ENCODE measurements around the gene RIN3. TPM values are rescaled to one million over a fixed set of nuclear protein-coding genes. Genes with fewer than 3 reads are reported as not detected.

The RIN3 gene
- total and polyA plus RNA-seq, 2 experiments from 2014 or later, result 1.8 to 7.0 TPM

GRCh38 chr14:92519246-92520101, 5.9 kb downstream of the RIN3 start:
- Histone ChIP-seq H3F3A (ENCODE audit: insufficient read depth) (no peaks in the 10 kb centered on the region), H4K20me1 (ENCODE audit: insufficient read depth) (no peaks in the 10 kb centered on the region), H3K9me2 (ENCODE audit: insufficient read depth) (no peaks in the 10 kb centered on the region), H3K9me3 (ENCODE audit: low read depth) (no peaks in the 10 kb centered on the region), H3K27me3 (replicated peaks; ENCODE audit: insufficient read depth) (no peaks in the 10 kb centered on the region), H3K9ac (no peak overlapping the region), H2AFZ (no peak overlapping the region), H3K4me3 (no peak overlapping the region), H3K27ac (no peak overlapping the region), H3K79me2 (ENCODE audit: insufficient read depth) (peaks cover 99% of the 10 kb centered on the region), H3K36me3 (ENCODE audit: low read depth) (no peaks in the 10 kb centered on the region), H3K4me2 (ENCODE audit: unreplicated experiment) (no peak overlapping the region), H3K4me1 (ENCODE audit: insufficient read depth) (peaks cover 7% of the 10 kb centered on the region; the same call in 1 of the 2 replicates)
- TF ChIP-seq EZH2 (IDR thresholded peaks at IDR 0.05; ENCODE audit: insufficient read depth, poor library complexity, severe bottlenecking) (no peak), EZH2phosphoT487 (IDR thresholded peaks at IDR 0.05; ENCODE audit: insufficient read depth, low read depth) (no peak)
- 97 to 98% methylated on average over 20 of the region's 20 CpGs for WGBS, 2 experiments (ENCODE audit: low coverage in 1 of 2, low lambda C conversion rate in 2 of 2, missing lambda C conversion rate in 2 of 2)
- in situ Hi-C loops (cut with MboI), result no loop called here
- no peak for DNase-seq

- Histone ChIP-seq H2AFZ (no peak overlapping the region), H3K4me1 (ENCODE audit: insufficient read depth) (0 out of 2 replicates have a peak, but pooled peaks cover 3% of the 10 kb centered on the region), H3K9ac (no peak overlapping the region), H3K9me2 (ENCODE audit: insufficient read depth) (no peaks in the 10 kb centered on the region), H4K20me1 (ENCODE audit: insufficient read depth) (no peaks in the 10 kb centered on the region), H3K27ac (no peak overlapping the region), H3F3A (ENCODE audit: insufficient read depth) (no peaks in the 10 kb centered on the region), H3K9me3 (ENCODE audit: low read depth) (no peaks in the 10 kb centered on the region), H3K27me3 (replicated peaks; ENCODE audit: insufficient read depth) (no peaks in the 10 kb centered on the region), H3K79me2 (ENCODE audit: insufficient read depth) (peaks cover 99% of the 10 kb centered on the region), H3K4me3 (no peak overlapping the region), H3K4me2 (ENCODE audit: unreplicated experiment) (no peak overlapping the region), H3K36me3 (ENCODE audit: low read depth) (no peaks in the 10 kb centered on the region)
- 94 to 96% methylated on average over 17 of the region's 17 CpGs for WGBS, 2 experiments (ENCODE audit: low coverage in 1 of 2, low lambda C conversion rate in 2 of 2, missing lambda C conversion rate in 2 of 2)
- TF ChIP-seq EZH2phosphoT487 (IDR thresholded peaks at IDR 0.05; ENCODE audit: insufficient read depth, low read depth) (no peak), EZH2 (IDR thresholded peaks at IDR 0.05; ENCODE audit: insufficient read depth, poor library complexity, severe bottlenecking) (no peak)
- no peak for DNase-seq
- in situ Hi-C loops (cut with MboI), result no loop called here
Observed at GRCh38 chr14:92520102-92521057, 6.8 kb downstream of the RIN3 start.

GRCh38 chr14:92521058-92521415, 7.5 kb downstream of the RIN3 start:
- H3K4me2 ChIP-seq (ENCODE audit: unreplicated experiment), result no peak overlapping the region
- no peaks in the 10 kb centered on the region for H4K20me1 ChIP-seq (ENCODE audit: insufficient read depth)
- no peak overlapping the region for H3K27ac ChIP-seq
- 96 to 100% methylated on average over 2 of the region's 2 CpGs for WGBS, 2 experiments (ENCODE audit: low coverage in 1 of 2, low lambda C conversion rate in 2 of 2, missing lambda C conversion rate in 2 of 2)
- H3K79me2 ChIP-seq (ENCODE audit: insufficient read depth), result peaks cover 99% of the 10 kb centered on the region
- H3K9me2 ChIP-seq (ENCODE audit: insufficient read depth), result no peaks in the 10 kb centered on the region
- DNase-seq, result no peak
- no peaks in the 10 kb centered on the region for H3K36me3 ChIP-seq (ENCODE audit: low read depth)
- TF ChIP-seq EZH2 (IDR thresholded peaks at IDR 0.05; ENCODE audit: insufficient read depth, poor library complexity, severe bottlenecking) (no peak), EZH2phosphoT487 (IDR thresholded peaks at IDR 0.05; ENCODE audit: insufficient read depth, low read depth) (no peak)
- in situ Hi-C loops (cut with MboI), result no loop called here
- no peak overlapping the region for H3K4me3 ChIP-seq
- H3K4me1 ChIP-seq (ENCODE audit: insufficient read depth), result no peaks in the 10 kb centered on the region
- no peaks in the 10 kb centered on the region for H3F3A ChIP-seq (ENCODE audit: insufficient read depth)
- H3K9me3 ChIP-seq (ENCODE audit: low read depth), result no peaks in the 10 kb centered on the region
- H3K9ac ChIP-seq, result no peak overlapping the region
- no peaks in the 10 kb centered on the region for H3K27me3 ChIP-seq (replicated peaks; ENCODE audit: insufficient read depth)
- no peak overlapping the region for H2AFZ ChIP-seq

GRCh38 chr14:92523752-92524151, 10.2 kb downstream of the RIN3 start:
- Histone ChIP-seq H3F3A (ENCODE audit: insufficient read depth) (no peaks in the 10 kb centered on the region), H3K9me3 (ENCODE audit: low read depth) (no peaks in the 10 kb centered on the region), H3K27me3 (replicated peaks; ENCODE audit: insufficient read depth) (no peaks in the 10 kb centered on the region), H3K9ac (no peak overlapping the region), H3K36me3 (ENCODE audit: low read depth) (no peaks in the 10 kb centered on the region), H4K20me1 (ENCODE audit: insufficient read depth) (no peaks in the 10 kb centered on the region), H3K4me3 (no peak overlapping the region), H3K4me2 (ENCODE audit: unreplicated experiment) (no peak overlapping the region), H3K4me1 (ENCODE audit: insufficient read depth) (no peaks in the 10 kb centered on the region), H3K79me2 (ENCODE audit: insufficient read depth) (peaks cover 99% of the 10 kb centered on the region), H3K9me2 (ENCODE audit: insufficient read depth) (no peaks in the 10 kb centered on the region), H2AFZ (no peak overlapping the region), H3K27ac (no peak overlapping the region)
- no peak for DNase-seq
- TF ChIP-seq EZH2 (IDR thresholded peaks at IDR 0.05; ENCODE audit: insufficient read depth, poor library complexity, severe bottlenecking) (no peak), EZH2phosphoT487 (IDR thresholded peaks at IDR 0.05; ENCODE audit: insufficient read depth, low read depth) (no peak)
- 91 to 93% methylated on average over 6 of the region's 6 CpGs for WGBS, 2 experiments (ENCODE audit: low coverage in 1 of 2, low lambda C conversion rate in 2 of 2, missing lambda C conversion rate in 2 of 2)
- in situ Hi-C loops (cut with MboI), result no loop called here
